Parathyroid adenoma (tissue), 2 donors: ENCODE results near the gene FAM9C.

ENCODE experiments used
- H2AFZ ChIP-seq: fragments of 300-600 bp; sonication (generic); one replicate; pipeline ENCODE4 v1.7.0; 2017; ENCODE audit warnings: antibody characterized with exemption, mild to moderate bottlenecking
- H3K27ac ChIP-seq: fragments of 300-600 bp; sonication (generic); one replicate; pipeline ENCODE4 v1.7.0; 2017
- H3K27me3 ChIP-seq: fragments of 300-600 bp; sonication (generic); one replicate; pipeline ENCODE4 v1.7.0; 2017; ENCODE audit warnings: low read length; ENCODE audit not compliant: control insufficient read depth, insufficient read depth
- H3K36me3 ChIP-seq: fragments of 300-600 bp; sonication (generic); one replicate; pipeline ENCODE4 v1.7.0; 2017; ENCODE audit warnings: low read length; ENCODE audit not compliant: control insufficient read depth, insufficient read depth
- H3K4me1 ChIP-seq: fragments of 300-600 bp; sonication (generic); one replicate; pipeline ENCODE4 v1.7.0; 2017; ENCODE audit warnings: control low read depth
- H3K4me2 ChIP-seq: fragments of 300-600 bp; sonication (generic); one replicate; pipeline ENCODE4 v1.7.0; 2017; ENCODE audit warnings: low read length
- H3K4me3 ChIP-seq: fragments of 300-600 bp; sonication (generic); one replicate; pipeline ENCODE4 v1.7.0; 2017; ENCODE audit warnings: low read depth, low read length
- H3K79me2 ChIP-seq: fragments of 300-600 bp; sonication (generic); one replicate; pipeline ENCODE4 v1.7.0; 2017; ENCODE audit warnings: control low read depth
- H3K9ac ChIP-seq: fragments of 300-600 bp; sonication (generic); one replicate; pipeline ENCODE4 v1.7.0; 2017; ENCODE audit warnings: mild to moderate bottlenecking
- H3K9me3 ChIP-seq: fragments of 300-600 bp; sonication (generic); one replicate; pipeline ENCODE4 v1.7.0; 2017; ENCODE audit warnings: low read length; ENCODE audit not compliant: control insufficient read depth
- CTCF ChIP-seq: fragments of 300-600 bp; sonication (generic); IDR thresholded peaks from one replicate; pipeline ENCODE4 v1.7.0; 2017; ENCODE audit warnings: antibody characterized with exemption, mild to moderate bottlenecking
- donor health status: primary hyperparathyroidism.

FAM9C gene

GRCh38 chrX:13005661-13006473, 38.6 kb downstream of the FAM9C start:
- Histone ChIP-seq H2AFZ (no peak overlapping the region), H3K9ac (no peak overlapping the region), H3K36me3 (no peaks in the 10 kb centered on the region), H3K4me2 (no peak overlapping the region), H3K4me1 (no peaks in the 10 kb centered on the region), H3K9me3 (no peaks in the 10 kb centered on the region), H3K27me3 (no peaks in the 10 kb centered on the region), H3K79me2 (no peaks in the 10 kb centered on the region), H3K27ac (no peak overlapping the region), H3K4me3 (no peak overlapping the region)
- TF ChIP-seq CTCF: no peak

- no peak for TF ChIP-seq CTCF
- Histone ChIP-seq H3K4me1 (no peaks in the 10 kb centered on the region), H3K9ac (no peak overlapping the region)
Observed at GRCh38 chrX:13001961-13002671, 42.3 kb downstream of the FAM9C start.

GRCh38 chrX:13001097-13001496, 43.3 kb downstream of the FAM9C start:
- no peak for TF ChIP-seq CTCF
- Histone ChIP-seq H3K9ac (no peak overlapping the region), H2AFZ (no peak overlapping the region), H3K4me2 (no peak overlapping the region), H3K27me3 (no peaks in the 10 kb centered on the region), H3K27ac (no peak overlapping the region), H3K36me3 (no peaks in the 10 kb centered on the region), H3K4me1 (no peaks in the 10 kb centered on the region), H3K9me3 (no peaks in the 10 kb centered on the region), H3K79me2 (no peaks in the 10 kb centered on the region), H3K4me3 (no peak overlapping the region)

More at GRCh38 chrX:13001961-13002671, 42.3 kb downstream of the FAM9C start:
- no peak overlapping the region for H3K27ac ChIP-seq
- H3K9me3 ChIP-seq: no peaks in the 10 kb centered on the region
- no peaks in the 10 kb centered on the region for H3K36me3 ChIP-seq
- H3K4me3 ChIP-seq: no peak overlapping the region
- no peaks in the 10 kb centered on the region for H3K79me2 ChIP-seq
- no peak overlapping the region for H2AFZ ChIP-seq
- no peak overlapping the region for H3K4me2 ChIP-seq
- H3K27me3 ChIP-seq: no peaks in the 10 kb centered on the region

GRCh38 chrX:13000301-13000811, 44.1 kb downstream of the FAM9C start:
- Histone ChIP-seq H2AFZ (no peak overlapping the region), H3K9ac (no peak overlapping the region), H3K36me3 (no peaks in the 10 kb centered on the region), H3K27me3 (no peaks in the 10 kb centered on the region), H3K4me1 (no peaks in the 10 kb centered on the region), H3K4me2 (peak overlapping the region; percentile 9), H3K27ac (peak overlapping the region; percentile 9), H3K79me2 (no peaks in the 10 kb centered on the region), H3K9me3 (no peaks in the 10 kb centered on the region), H3K4me3 (no peak overlapping the region)
- no peak for TF ChIP-seq CTCF
